Measurements from ENCODE around the gene PACS1.

Gene PACS1

DNA sequence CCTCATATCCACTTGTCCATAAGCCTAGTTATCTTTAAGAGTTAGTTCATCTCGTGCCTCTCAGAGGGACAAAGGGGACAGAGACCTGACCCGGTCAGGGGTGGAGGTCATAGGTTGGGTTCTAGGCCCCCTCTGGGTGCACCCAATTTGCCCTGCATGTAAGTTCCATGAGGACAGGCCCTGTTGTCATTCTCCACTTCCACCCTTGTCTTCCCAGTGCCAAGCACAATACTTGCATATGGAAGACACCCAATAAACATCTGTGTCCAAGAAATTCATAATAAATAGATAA lies 220.2 kb downstream of the PACS1 start:
- no peak for DNase-seq (ENCODE audit: low spot score)

DNA sequence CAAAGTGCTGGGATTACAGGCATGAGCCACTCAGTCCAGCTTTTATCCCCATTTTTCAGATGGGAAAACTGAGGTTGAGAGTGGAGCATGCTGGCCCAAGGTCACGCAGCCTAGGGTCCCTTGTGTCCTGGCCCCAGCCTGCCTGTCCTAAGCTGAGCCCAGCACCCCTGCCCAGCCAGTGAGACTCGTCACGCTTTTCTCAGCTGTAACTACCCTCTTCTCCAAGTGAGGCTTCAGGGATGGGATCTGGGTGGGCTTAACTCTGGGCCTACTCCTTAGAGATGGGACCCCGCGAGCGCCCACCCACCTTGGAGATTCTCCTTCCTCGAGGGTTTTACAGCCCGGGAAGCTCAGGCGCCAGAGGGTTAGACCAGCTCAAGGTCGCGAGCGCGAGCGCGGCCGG lies 221.2 kb downstream of the PACS1 start:
- no peak for DNase-seq (ENCODE audit: low spot score)

DNA sequence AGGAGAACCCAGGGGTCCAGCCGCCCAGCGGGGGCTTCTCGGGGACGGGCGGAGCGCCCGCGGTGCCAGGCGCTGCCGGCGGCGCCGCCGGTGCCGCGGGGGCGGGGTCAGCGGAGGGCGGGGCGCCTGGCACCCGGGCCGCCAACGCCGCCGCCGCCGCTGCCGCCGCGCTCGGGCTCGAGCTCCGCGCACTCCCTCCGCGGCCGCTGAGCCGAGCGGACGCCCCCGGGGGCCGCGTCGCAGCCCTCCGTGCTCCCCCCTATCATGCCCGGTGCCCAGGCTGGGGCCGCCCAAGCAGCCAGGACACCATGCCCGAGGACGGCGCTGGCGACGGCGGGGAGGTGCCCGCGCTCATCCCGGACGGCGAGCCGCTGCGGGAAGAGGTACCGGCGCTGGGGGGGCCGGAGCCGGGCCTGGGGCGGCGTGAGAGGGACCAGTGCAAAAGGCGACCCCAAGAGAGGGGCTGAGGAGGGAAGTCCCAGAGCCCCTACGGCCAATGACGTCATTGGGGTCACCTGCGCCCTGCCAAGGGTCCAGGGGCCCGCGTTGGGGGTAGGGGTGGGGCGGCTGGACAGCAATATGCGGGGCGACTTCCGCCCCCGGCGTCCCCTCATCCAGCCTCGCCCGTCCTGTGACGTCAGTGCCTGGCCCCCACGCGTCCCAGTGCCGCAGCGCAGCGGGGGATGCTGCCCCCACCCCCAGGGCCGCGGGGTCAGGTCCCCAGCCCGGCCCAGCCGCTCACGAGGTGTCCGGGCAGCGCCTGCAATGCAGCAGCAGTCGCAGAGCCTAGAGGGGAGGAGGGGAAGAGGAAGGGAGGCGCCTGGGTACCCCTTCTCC lies 221.9 kb downstream of the PACS1 start, which contains the start of gene TMEM151A:
Gene TMEM151A, plus strand, starts transcription at position 189 of the 837 bp plus-strand sequence. Its CDS starts 120 bp downstream, at position 309.
- peak; percentile 74 for DNase-seq (ENCODE audit: low spot score)

DNA sequence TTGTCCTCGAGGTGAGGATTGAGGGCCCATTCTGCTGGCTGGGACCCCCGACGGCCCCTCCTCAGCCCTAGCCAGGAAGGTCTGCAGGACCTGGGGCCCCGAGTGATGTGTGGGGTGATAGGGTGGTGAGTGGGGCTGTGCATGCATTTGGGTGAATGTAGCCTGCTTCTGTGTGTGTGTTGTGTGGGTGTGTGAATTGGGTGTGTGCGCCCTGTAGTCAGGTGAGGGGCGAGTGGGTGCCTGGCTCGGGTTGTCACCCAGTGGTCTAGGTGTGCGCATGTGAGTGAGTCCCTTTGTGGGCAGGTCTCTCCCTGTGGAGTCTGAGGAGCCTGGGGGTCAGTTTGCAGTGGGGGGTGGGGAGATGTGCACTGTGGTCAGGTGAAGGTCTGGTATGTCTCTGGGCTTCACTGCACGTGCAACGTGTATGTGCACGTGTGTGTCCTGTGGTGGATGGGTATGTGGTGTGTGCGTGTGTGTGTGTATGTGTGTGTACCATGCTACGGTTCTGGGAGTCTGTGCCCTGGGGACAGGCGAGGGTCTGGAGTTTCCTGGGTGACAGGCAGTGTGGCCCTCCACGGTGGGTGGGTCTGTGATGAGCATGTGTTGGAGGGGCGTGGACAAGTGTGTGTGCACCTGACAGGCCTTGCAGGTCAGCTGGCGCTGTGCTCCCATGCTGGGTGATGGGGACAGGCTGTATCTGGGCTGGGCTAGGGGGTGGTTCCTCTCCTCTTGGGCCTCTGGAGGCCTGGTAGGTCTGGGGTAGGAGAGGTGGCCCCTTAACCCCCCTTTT lies 222.7 kb downstream of the PACS1 start:
- DNase-seq (ENCODE audit: low spot score): no peak

DNA sequence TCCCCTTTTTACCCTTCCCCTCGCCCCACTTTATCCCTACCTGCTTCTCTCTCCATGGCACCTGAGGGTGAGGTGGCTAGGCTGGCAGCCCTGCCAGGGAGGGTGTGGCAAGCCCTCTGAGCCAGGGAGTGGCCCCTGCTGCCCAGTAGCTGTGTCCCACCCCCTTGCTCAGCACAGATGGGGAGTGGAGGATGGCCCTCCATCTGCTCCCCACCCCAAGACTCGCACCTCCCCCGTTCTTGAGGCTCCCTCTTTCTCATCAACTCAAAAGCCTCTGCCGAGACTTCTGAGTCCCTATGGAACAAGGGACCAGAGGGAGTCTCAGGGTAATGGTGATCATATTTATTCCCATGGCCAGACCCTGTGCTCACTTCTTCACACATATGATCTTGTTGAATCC lies 223.3 kb downstream of the PACS1 start:
- no peak for DNase-seq (ENCODE audit: low spot score)

DNA sequence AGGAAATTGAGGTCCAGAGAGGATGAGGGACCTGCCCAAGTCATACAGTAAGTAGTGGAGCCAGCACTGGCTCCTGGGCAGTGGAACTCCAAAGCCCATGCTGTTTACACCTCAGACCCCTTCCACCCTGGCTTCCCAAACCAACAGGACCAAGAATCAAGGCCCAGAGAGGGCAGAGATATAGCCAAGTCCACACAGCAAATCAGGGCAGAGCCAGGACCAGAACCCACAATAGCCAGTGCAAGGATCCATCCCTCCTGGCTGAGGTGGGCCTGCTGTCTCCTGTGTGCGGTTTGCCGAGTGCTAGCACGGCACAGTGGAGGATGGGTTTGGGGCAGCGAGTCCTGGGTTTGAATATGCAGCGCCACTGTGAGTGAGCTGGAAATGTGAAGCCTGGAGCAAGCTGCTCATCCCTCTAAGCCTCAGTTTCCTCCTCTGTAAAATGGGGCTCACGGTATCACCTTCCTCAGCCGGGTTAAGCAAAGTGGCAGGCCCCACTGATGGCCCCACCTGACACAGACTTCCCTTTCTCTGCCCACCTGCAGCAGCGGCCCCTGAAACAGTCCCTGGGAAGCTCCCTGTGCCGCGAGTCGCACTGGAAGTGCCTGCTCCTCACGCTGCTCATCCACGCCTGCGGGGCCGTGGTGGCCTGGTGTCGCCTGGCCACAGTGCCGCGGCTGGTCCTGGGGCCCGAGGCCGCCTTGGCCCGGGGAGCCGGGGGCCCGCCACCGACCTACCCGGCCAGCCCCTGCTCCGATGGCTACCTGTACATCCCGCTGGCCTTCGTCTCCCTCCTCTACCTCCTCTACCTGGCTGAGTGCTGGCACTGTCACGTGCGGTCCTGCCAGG lies 223.9 kb downstream of the PACS1 start:
- DNase-seq (ENCODE audit: low spot score): no peak

Measured in iPS-NIHi11 (cell line).